T-helper 2 cell (primary cell): ENCODE data around the gene RUNX2.

Experiments
- DNase-seq, 5 experiments: peaks; one replicate each; pipeline versions ENCODE4 v3.0.0 to v3.0.0-alpha.2; 2012 to 2022

The RUNX2 gene

GRCh38 chr6:45591890-45592289 lies 263.8 kb downstream of the RUNX2 start:
- peak in 1 of 5 experiments; percentile 73 for DNase-seq

GRCh38 chr6:45592991-45593390 lies 264.9 kb downstream of the RUNX2 start:
- DNase-seq: no peak

GRCh38 chr6:45595010-45595851 lies 267.1 kb downstream of the RUNX2 start:
- peak in 1 of 5 experiments; percentile 78 for DNase-seq

DNA sequence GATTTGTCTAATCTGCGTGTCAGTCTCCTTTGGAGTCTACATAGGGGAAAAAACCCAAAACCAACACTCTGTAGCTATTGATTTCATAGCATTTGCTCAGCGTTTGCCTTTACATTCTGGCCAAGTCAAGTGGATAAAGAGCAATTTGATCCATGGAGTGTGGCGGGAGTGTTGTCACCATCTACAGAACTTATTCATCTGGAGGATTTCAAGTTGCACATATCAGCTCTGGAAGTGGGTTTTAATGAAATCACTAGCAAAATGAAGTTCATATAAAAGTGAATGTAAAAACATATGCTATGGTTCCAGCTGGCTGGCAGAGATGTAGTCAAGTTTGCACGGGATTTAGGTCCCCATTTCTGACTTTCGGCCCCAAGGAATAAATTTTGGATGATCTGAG lies 269.3 kb downstream of the RUNX2 start:
- DNase-seq: no peak

DNA sequence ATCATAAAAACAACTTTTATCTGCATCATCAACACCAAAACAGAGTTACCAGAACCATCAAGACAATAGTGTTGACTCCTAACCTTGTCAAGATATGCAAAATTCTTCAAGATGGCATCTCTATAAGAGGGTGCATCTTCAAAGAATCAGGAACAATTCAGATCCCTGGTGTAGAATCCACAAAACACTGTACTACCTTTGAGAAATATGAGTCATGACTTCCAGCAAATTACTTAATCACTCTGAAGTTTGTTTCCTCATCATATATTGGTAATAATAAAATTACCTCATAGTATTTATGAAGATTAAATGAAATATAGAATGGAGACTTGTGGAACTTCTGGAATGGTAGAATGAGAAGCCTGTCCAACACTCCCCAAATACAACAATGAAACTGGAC lies 270.9 kb downstream of the RUNX2 start:
- no peak for DNase-seq

- DNase-seq: no peak
Observed at GRCh38 chr6:45605971-45606370, 277.8 kb downstream of the RUNX2 start.

- no peak for DNase-seq
Observed at GRCh38 chr6:45606831-45607400, 278.8 kb downstream of the RUNX2 start.

DNA sequence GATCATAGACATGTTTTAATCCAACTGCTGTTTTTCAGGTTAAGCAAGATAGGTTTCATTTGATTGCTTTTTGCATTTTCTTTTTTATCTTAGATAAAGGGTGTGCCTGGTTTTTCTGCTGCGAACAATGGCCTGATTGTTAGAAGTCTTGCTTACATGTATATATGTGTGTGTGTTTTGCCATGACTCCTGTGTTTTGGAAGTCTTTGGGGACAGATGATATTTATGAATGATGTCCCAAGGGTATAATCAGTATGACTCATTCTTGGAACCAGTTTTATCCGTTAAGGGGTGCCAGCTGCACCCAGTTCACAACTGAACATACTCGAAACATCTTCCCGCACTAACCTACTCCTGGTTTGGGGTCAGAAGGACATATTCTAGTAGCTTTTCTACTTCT lies 279.7 kb downstream of the RUNX2 start:
- DNase-seq: no peak

DNA sequence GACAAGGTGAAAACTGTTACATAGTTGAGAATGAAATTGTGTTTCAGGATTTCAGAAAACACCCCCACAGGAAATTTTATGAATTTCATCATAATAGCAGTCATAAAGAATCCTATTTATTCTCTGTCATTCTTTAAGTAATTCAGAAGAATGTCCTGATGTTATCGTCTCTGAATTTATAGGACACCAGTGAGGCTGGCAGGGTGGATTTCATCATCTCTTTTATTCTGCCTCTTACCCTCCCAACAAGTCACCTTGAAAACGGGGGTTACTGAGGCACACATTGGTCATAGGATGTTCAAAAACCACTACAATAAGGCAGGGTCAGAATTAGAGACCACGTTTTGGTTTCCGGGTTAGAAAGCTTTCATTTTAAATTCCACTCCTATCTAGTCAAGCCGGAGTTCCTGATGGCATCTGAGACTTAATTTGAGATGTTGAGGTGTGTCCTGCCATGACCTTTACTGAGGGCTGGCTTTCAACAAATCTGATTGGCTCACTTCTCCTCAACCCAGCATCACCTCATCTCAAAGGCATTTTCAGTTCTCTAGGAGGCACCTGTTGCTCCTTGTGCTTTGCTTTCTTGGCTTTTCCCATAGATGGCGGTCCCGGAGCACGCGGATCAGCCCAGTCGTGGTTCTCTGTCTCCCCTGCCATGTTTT lies 280.3 kb downstream of the RUNX2 start:
- no peak for DNase-seq

GRCh38 chr6:45609141-45609638 lies 281.1 kb downstream of the RUNX2 start:
- no peak for DNase-seq

DNA sequence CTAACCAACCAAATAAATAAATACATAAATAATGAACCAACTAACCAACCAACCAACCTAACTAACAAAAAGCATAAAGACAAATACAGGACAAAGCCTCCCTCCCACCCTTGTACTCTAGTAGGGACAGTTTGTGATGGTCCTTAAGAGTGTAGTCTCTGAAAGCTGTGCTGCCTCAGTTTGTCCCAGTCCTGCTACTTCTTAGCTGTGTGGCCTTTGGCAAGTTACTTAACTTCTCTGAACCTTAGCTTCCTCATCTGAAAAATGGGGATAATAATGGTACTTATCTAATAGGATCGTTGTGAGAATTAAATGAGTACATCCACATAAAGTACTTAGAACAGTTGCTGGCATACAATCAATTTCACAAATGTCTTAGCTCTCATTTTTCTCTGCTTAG lies 282.2 kb downstream of the RUNX2 start:
- no peak for DNase-seq

GRCh38 chr6:45610832-45611231 lies 282.7 kb downstream of the RUNX2 start:
- DNase-seq: no peak

DNA sequence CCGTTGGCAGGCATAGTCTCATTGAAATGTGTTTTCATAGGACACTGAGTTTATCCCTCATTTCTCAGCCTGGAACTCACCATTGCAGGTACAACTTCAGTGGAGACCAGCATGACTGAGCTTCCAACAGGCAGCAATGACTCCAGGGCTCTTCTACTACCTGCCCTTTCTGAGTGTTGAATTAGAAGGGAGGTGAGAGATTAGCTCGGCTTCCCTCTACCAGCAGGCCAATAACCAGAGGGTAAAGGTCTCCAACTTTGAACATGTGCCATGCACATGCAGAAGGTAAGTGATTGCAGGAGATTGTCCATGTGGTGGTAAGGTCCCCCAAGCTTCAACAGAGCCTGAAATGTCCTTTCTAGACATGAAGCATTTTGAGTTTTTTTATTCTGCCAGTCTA lies 283.4 kb downstream of the RUNX2 start:
- DNase-seq: no peak

DNA sequence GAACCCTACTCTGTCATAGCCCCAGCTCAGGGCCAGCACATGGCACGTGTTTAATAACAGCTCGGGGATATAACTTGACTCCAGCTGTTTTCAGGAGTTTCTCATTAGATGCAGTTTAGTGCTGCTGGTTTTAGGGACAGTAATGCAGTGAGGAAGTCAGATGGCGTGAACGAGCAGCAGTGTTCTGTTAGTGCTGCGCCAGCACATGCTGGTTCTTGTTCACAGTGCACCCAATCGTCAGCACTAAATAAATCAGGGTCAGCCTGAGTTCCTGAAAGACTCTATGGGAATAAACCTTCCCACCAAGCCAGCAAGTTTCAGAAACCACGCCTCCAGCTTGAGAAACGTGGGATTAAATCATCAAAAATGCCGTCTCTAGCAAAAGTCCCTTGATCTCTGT lies 285.5 kb downstream of the RUNX2 start:
- no peak for DNase-seq

DNA sequence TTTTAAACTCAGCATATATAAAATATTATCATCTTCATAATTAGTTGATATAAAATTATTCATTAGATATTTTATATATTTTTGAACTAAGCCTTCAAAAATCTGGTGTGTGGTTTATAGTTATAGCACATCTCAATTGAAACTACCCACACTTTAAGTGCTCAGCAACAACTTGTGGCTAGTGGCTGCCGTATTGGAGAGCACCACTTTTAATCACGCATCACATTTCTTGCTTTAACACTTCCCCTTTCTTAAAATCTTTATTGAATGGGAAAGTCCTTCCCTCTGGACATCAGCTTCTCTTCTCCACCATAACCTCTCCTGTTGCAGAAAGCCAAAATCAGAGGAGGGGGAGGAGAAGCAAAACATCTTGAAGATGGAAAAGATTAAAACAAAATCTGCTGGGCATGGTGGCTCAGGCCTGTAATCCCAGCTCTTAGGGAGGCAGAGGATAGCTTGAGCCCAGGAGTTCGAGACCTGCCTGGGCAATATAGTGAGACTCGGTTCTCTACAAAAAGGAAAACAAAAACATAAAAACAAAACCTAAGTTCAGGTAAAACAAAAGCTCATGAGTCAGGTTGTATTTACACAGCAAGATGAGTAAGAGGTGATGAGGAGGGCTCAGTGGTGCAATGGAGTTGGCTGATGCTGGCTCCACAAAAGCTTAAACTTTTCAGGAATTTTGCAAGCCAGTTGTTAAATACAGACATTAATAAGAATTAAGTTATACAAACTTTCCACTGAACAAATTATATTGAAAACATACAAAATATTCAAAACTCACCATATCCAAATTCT lies 286.6 kb downstream of the RUNX2 start:
- no peak for DNase-seq

GRCh38 chr6:45616209-45616608 lies 288.1 kb downstream of the RUNX2 start:
- no peak for DNase-seq

DNA sequence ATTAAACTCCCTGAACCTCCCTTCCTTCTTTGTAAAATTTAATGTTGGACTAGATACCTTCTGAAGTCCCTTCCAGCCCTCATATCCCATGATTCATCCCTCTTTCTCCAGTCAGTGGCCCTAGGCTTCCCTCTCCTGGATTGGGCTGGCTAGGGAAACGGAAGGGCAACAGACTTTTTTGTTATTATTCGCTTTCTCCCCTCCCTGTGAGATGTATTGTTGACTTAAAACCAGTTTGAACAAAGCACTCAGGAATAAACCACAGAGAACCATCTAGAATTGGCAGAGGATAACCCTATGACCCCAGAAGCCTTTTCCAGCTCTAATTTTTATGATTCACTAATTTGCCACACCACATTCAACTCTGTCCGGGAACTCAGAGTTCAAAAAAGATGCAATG lies 289.3 kb downstream of the RUNX2 start:
- DNase-seq: no peak

DNA sequence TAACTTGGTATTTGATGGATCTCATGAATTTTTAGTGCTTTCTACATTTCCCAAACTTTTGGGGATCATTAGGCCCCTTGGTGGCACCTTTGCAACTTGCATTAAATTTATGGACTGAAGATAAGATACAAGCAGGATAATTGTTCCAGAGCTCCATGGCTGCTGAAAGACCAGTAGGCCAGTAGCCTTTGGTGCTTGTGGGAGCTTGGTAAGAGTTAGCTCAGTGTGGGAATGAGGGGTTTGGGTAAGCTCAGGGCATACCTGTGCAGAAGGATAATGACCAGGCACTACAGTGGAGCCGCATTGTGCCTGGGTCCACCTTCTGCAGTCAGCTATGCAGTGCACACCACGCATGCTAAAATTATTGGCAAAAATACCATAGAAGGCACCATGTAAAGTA lies 290.1 kb downstream of the RUNX2 start:
- no peak for DNase-seq

GRCh38 chr6:45619211-45619760 lies 291.2 kb downstream of the RUNX2 start:
- no peak for DNase-seq

DNA sequence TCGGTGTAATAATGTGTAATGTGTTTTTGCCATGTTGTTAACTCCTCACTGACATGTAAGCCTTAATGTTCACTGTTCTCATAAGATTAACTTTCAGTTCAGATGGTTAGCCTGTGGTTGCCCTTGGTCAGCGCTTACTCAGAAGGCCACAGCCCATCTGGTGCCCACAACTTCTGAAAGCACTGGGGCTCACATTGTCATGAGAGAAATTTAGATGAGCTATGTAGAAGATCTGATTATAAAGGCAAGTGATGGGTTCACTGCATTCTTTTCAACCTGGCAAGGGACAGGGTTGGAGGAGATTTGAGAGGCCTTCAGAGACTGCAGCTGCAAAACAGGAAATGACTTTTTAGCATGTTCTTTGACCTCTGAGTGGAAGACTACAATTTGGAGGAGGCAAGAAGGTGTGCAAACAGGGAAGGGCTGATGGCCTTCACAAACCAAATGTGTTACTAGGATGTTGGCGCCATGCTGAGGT lies 291.9 kb downstream of the RUNX2 start:
- peak in 1 of 5 experiments; percentile 78 for DNase-seq

GRCh38 chr6:45624228-45624627 lies 296.1 kb downstream of the RUNX2 start:
- DNase-seq: no peak

DNA sequence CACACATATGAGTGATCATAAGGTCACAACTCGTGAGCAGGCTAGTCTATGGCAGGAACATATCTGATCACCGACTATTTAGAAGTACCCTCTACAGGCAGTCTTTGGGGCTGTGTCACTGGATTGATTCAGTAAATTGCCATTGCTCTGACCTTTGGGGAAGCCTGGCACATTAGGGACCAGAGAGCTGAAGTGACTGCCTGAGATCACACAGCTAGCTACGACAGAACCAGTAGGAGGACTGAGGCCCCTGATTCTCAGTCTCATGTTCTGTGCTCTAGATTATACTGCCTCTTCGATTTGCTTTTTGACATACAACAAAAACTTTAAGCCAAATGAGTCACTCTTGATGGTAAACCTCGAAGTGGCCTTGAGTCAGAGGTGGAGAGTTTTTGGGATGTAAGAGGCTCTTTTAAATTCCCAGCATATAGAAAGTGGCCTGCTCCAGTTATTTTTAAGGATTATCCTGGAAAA lies 297.1 kb downstream of the RUNX2 start:
- DNase-seq: peak in 1 of 5 experiments; percentile 46
